SK-N-SH (cell line): ENCODE data around the gene TTF2.

Source experiments
- CTCF ChIP-seq: fragments of 200-600 bp; sonication (generic); IDR thresholded peaks from 2 replicates; pipeline ENCODE4 v1.6.1; 2017; ENCODE audit warnings: antibody characterized with exemption, mild to moderate bottlenecking, moderate library complexity
- EP300 ChIP-seq, 2 experiments: IDR thresholded peaks; 2 replicates each; pipeline versions ENCODE4 v1.4.0 to v1.6.1; 2012; ENCODE audit warnings: borderline replicate concordance in 1 of 2, low read depth in 1 of 2, low read length in 1 of 2

- TF ChIP-seq EP300 (IDR thresholded peaks at IDR 0.05; ENCODE audit: borderline replicate concordance in 1 of 2, low read depth in 1 of 2, low read length in 1 of 2) (no peak), CTCF (no peak)
Measured at GRCh38 chr1:117032681-117033539, 27.2 kb upstream of the TTF2 start.
